Duodenal mucosa (tissue), 2 donors: ENCODE data around the gene MIAT.
A peak's percentile ranks its signal among the peaks of the same experiment; 100 is the strongest.
"Not testable (repeated sequence)": the region's sequence is repeated elsewhere in the genome, so short reads cannot be mapped to it uniquely, and the experiment has no call there.

Experiments used
- H3K27ac ChIP-seq: one replicate; pipeline ENCODE4 v1.7.0; 2013; ENCODE audit warnings: low read depth, low read length
- H3K27me3 ChIP-seq, 2 donors: one replicate each; pipeline ENCODE4 v1.7.0; 2013; ENCODE audit warnings: low read length in 2 of 2, control low read depth in 1 of 2; ENCODE audit not compliant: insufficient read depth in 2 of 2, control insufficient read depth in 1 of 2
- H3K36me3 ChIP-seq, 2 donors: one replicate each; pipeline ENCODE4 v1.7.0; 2013; ENCODE audit warnings: low read length in 2 of 2, control low read depth in 1 of 2; ENCODE audit not compliant: insufficient read depth in 2 of 2, control insufficient read depth in 1 of 2
- H3K4me1 ChIP-seq, 2 donors: one replicate each; pipeline ENCODE4 v1.7.0; 2013; ENCODE audit warnings: low read length in 2 of 2, control low read depth in 1 of 2; ENCODE audit not compliant: insufficient read depth in 2 of 2, control insufficient read depth in 1 of 2
- H3K4me3 ChIP-seq, 2 donors: one replicate each; pipeline ENCODE4 v1.7.0; 2013; ENCODE audit warnings: low read length in 2 of 2, low read depth in 1 of 2
- H3K9ac ChIP-seq, 2 donors: one replicate each; pipeline ENCODE4 v1.7.0; 2013; ENCODE audit warnings: low read length in 2 of 2, low read depth in 1 of 2
- H3K9me3 ChIP-seq, 2 donors: one replicate each; pipeline ENCODE4 v1.7.0; 2013; ENCODE audit warnings: low read length in 2 of 2, control low read depth in 1 of 2; ENCODE audit not compliant: control insufficient read depth in 1 of 2

MIAT gene

DNA sequence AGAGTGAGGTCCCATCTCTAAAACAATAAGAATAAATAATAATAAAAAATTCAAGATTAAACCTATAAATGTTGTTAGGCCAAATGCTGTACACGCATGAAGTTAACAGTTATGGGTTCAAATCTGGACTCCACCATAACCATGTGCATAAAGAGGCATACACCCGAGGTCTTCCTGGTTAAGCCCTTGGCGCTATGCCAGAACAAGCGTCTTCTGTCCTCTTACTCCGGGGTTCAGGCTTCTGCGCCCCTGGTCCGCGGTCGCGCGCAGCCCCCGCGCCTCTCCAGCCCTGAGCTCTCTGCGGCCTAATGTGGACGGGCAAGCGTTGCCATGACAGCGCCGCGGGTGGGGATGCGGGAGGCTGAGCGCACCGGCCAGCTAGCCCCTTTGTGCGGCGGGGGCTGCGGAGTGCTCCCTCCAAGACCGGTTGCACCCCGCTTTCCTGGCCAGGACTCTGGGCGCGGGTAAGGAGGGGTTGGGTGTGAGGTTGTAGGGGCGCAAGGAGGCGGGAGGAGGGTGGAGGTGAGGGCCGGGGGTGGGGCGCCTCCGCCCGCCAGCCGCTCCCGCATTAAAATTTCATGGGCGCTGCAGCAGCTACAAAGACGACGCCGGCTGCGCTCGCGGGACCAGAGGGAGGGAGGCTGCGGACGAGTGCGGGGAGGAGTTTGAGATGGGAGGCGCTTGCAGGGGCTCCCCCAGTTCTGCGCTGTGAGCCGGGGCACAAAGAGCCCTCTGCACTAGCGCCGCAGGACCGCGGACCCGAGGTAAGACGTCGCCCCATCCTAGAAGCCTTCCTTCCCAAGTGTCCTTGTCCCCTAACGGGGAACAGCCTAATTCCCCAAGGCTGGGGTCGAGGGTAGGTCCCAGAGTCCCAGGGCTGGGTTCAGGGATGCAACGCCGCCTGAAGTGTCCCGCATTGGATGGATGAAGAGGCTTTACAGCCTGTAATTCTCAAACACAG, at the start of gene MIAT:
MIAT (plus strand) TSS at position 698 of the 961 bp plus-strand sequence.
- Histone ChIP-seq H3K9ac (peak within 1 kb of the TSS; percentile 15 to 47), H3K4me1 (peaks cover 0 to 21% of the 10 kb centered on the region in 2 donors), H3K9me3 (no peaks in the 10 kb centered on the region), H3K36me3 (no peaks in the 10 kb centered on the region), H3K4me3 (peak within 1 kb of the TSS; percentile 56 to 66), H3K27ac (no peak within 1 kb of the TSS), H3K27me3 (peaks cover 24 to 31% of the 10 kb centered on the region in 2 donors)

DNA sequence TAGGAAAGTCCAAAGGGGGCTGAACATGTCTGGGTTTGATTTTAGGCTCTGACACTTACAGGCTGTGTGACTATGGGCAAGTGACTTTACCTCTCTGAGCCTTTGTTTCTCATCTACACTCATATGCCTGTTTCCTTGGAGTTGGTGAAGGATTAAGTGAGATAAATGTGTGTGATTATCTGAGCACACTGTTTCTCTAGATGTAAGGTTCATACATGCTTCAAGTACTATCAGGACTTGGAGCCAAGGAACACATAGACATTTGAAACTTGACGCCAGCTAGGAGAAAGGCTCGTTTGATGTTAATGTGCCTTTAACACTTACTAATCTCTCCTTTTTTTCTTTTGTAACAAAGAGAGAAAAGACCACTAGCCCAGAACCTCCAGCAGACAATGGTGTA, 49.3 kb upstream of the MIAT start:
- Histone ChIP-seq H3K27me3 (no peaks in the 10 kb centered on the region), H3K9me3 (no peaks in the 10 kb centered on the region), H3K27ac (no peak overlapping the region), H3K4me1 (peaks cover 0 to 16% of the 10 kb centered on the region in 2 donors), H3K4me3 (no peak overlapping the region), H3K36me3 (no peaks in the 10 kb centered on the region), H3K9ac (no peak overlapping the region)

DNA sequence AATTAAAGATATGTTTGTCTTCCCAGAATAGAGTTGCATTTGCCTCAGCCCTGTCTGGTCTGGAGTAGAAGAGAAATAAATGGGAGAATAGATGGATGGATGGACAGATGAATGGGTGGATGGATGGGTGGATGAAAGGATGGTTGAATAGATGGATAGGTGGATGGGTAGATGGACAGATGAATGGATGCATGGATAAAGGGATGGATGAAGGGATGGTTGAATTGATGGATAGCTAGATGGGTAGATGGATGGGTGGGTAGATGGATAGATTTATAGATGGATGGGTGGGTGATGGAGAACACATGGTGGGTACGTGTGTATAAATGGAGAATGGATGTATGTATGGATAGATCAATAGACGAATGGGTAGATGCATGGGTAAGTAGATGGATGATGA, 48.1 kb upstream of the MIAT start:
- Histone ChIP-seq H3K4me1 (peaks cover 0 to 16% of the 10 kb centered on the region in 2 donors), H3K27me3 (no peaks in the 10 kb centered on the region), H3K27ac (no peak overlapping the region), H3K9me3 (no peaks in the 10 kb centered on the region), H3K36me3 (no peaks in the 10 kb centered on the region), H3K4me3 (no peak overlapping the region), H3K9ac (no peak overlapping the region)

- Histone ChIP-seq H3K27me3 (no peaks in the 10 kb centered on the region), H3K4me3 (no peak overlapping the region), H3K27ac (peak overlapping the region; percentile 20), H3K9ac (peak overlapping the region in 1 of 2 donors; percentile 25), H3K9me3 (no peaks in the 10 kb centered on the region), H3K4me1 (peaks cover 0 to 16% of the 10 kb centered on the region in 2 donors), H3K36me3 (no peaks in the 10 kb centered on the region)
Observed at GRCh38 chr22:26610072-26610958, 47.1 kb upstream of the MIAT start.

GRCh38 chr22:26610996-26611395, 46.4 kb upstream of the MIAT start:
- Histone ChIP-seq H3K9me3 (no peaks in the 10 kb centered on the region), H3K9ac (no peak overlapping the region), H3K36me3 (no peaks in the 10 kb centered on the region), H3K4me3 (no peak overlapping the region), H3K4me1 (peaks cover 0 to 16% of the 10 kb centered on the region in 2 donors), H3K27ac (no peak overlapping the region), H3K27me3 (no peaks in the 10 kb centered on the region)

DNA sequence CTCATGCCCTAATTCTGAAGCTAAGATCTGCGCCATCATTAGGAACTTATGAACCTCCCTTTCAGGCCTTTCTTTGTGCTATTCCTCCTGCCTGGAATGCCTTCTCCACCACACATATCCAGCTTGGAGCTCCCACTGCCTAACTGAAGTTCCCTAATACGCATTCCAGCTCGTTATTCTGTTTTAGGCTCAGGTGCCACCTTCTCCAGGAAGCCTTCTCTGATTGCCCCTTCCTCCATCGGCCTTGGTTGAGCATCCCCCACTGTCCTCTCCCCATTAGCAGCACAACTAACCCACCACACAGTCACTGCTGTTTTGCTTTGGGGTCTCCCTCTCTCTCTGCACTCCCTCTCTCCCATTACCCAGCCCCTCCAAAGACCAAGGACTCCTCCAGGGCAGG, 44.7 kb upstream of the MIAT start:
- no peaks in the 10 kb centered on the region for H3K27me3 ChIP-seq
- H3K27ac ChIP-seq, result no peak overlapping the region
- H3K36me3 ChIP-seq, result no peaks in the 10 kb centered on the region
- no peak overlapping the region for H3K9ac ChIP-seq
- H3K9me3 ChIP-seq, result no peaks in the 10 kb centered on the region
- peaks cover 7 to 16% of the 10 kb centered on the region in 2 donors for H3K4me1 ChIP-seq
- H3K4me3 ChIP-seq, result no peak overlapping the region

- not testable (repeated sequence) for H3K27ac ChIP-seq, H3K27me3 ChIP-seq, H3K36me3 ChIP-seq, H3K4me3 ChIP-seq, H3K9me3 ChIP-seq, H3K9ac ChIP-seq
- H3K4me1 ChIP-seq, result peaks cover 13 to 16% of the 10 kb centered on the region in 2 donors
Observed at GRCh38 chr22:26613753-26614152, 43.6 kb upstream of the MIAT start.

DNA sequence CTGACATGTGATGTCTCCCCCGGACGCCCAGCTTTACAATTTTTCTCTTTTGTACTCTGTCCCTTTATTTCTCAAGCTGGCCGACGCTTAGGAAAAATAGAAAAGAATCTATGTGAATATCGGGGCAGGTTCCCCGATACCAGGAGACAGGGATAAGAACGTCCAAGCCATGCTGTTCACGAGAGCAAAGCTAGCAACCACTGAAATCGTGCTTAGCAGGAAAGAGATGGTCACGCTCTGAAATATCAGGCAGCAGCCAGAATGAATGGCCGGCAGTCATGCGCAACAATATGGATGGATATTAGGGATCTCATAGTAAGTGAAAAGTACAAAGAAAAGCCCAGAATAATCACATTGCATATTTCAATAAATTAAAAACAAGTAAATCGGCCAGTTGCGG, 43.1 kb upstream of the MIAT start:
- Histone ChIP-seq H3K36me3 (no peaks in the 10 kb centered on the region), H3K4me3 (no peak overlapping the region), H3K9ac (no peak overlapping the region), H3K27me3 (no peaks in the 10 kb centered on the region), H3K27ac (no peak overlapping the region), H3K9me3 (no peaks in the 10 kb centered on the region), H3K4me1 (peaks cover 13 to 16% of the 10 kb centered on the region in 2 donors)

GRCh38 chr22:26615149-26615548, 42.2 kb upstream of the MIAT start:
- no peaks in the 10 kb centered on the region for H3K36me3 ChIP-seq
- H3K9ac ChIP-seq, result no peak overlapping the region
- H3K4me1 ChIP-seq, result peaks cover 7 to 13% of the 10 kb centered on the region in 2 donors
- no peaks in the 10 kb centered on the region for H3K9me3 ChIP-seq
- H3K4me3 ChIP-seq, result no peak overlapping the region
- no peaks in the 10 kb centered on the region for H3K27me3 ChIP-seq
- H3K27ac ChIP-seq, result no peak overlapping the region
